ENCODE results near the gene AQP2. TPM values are rescaled to one million over a fixed set of nuclear protein-coding genes. Genes with fewer than 3 reads are reported as not detected.
"Not testable (repeated sequence)": the region's sequence is repeated elsewhere in the genome, so short reads cannot be mapped to it uniquely, and the experiment has no call there.

AQP2 gene
- total RNA-seq, 1 donor from 2014 or later = not detected

- no peak for DNase-seq (ENCODE audit: low read depth in 2 of 2)
Measured at GRCh38 chr12:49987625-49988303, 37.2 kb downstream of the AQP2 start.

- not testable (repeated sequence) for DNase-seq (ENCODE audit: low read depth in 2 of 2)
Measured at GRCh38 chr12:49989400-49989799, 38.9 kb downstream of the AQP2 start.

GRCh38 chr12:49990273-49990672 is 39.7 kb downstream of the AQP2 start:
- no peak for DNase-seq (ENCODE audit: low read depth in 2 of 2)

GRCh38 chr12:49998453-49998852 is 47.9 kb downstream of the AQP2 start:
- no peak for DNase-seq (ENCODE audit: low read depth in 2 of 2)

- peak in 1 of 2 donors; percentile 58 for DNase-seq (ENCODE audit: low read depth in 2 of 2)
Measured at GRCh38 chr12:50003595-50003994, 53.1 kb downstream of the AQP2 start.

GRCh38 chr12:50004696-50005095 is 54.2 kb downstream of the AQP2 start:
- DNase-seq (ENCODE audit: low read depth in 2 of 2) = no peak

- DNase-seq (ENCODE audit: low read depth in 2 of 2) = no peak
Measured at GRCh38 chr12:50005175-50005574, 54.6 kb downstream of the AQP2 start.

- DNase-seq (ENCODE audit: low read depth in 2 of 2) = no peak
Measured at GRCh38 chr12:50006280-50006679, 55.7 kb downstream of the AQP2 start.

GRCh38 chr12:50006754-50007442 is 56.4 kb downstream of the AQP2 start:
- peak; percentile 10 to 17 for DNase-seq (ENCODE audit: low read depth in 2 of 2)

Other genes with a start within 250 kb of the AQP2 start
- gene FMNL3, start 243.3 kb upstream of the AQP2 start, total RNA-seq = 52.0 and 54.5 TPM in 2 replicates
- gene TMBIM6, start 209.2 kb upstream of the AQP2 start, total RNA-seq = 324 and 480 TPM in 2 replicates
- 6.1 and 6.9 TPM in 2 replicates for gene NCKAP5L, start 122.3 kb upstream of the AQP2 start, total RNA-seq
- 2.0 TPM in 2 replicates for gene BCDIN3D, start 107.6 kb upstream of the AQP2 start, total RNA-seq
- not detected in 2 replicates for gene FAIM2, start 46.8 kb upstream of the AQP2 start, total RNA-seq
- not detected in 2 replicates for gene AQP5, start 11.1 kb downstream of the AQP2 start, total RNA-seq
- gene AQP6, start 22.2 kb downstream of the AQP2 start, total RNA-seq = not detected in 2 replicates
- 5.8 and 23.3 TPM in 2 replicates for gene RACGAP1, start 74.8 kb downstream of the AQP2 start, total RNA-seq
- gene ASIC1, start 106.9 kb downstream of the AQP2 start, total RNA-seq = under 0.01 TPM in 1 of 2 replicates, not detected in the other
- gene SMARCD1, start 134.6 kb downstream of the AQP2 start, total RNA-seq = 41.6 and 41.9 TPM in 2 replicates
- under 0.01 TPM in 1 of 2 replicates, not detected in the other for gene GPD1, start 153.3 kb downstream of the AQP2 start, total RNA-seq
- 50.6 and 72.4 TPM in 2 replicates for gene COX14, start 161.5 kb downstream of the AQP2 start, total RNA-seq
- 28.8 and 33.9 TPM in 2 replicates for gene CERS5, start 216.6 kb downstream of the AQP2 start, total RNA-seq

Measured in lung microvascular endothelial cell (primary cell).